Skeletal muscle tissue (tissue), 4 donors: ENCODE data around the gene DHRS4L2. TPM values are rescaled to one million over a fixed set of nuclear protein-coding genes. Genes with fewer than 3 reads are reported as not detected.

Experiments used
- H3K27ac ChIP-seq: one replicate; pipeline ENCODE4 v1.7.0; 2013; ENCODE audit warnings: mild to moderate bottlenecking, low read depth, low read length, inconsistent platforms
- H3K27me3 ChIP-seq, 3 donors: one replicate each; pipeline ENCODE4 v1.7.0; 2013; ENCODE audit warnings: low read length in 3 of 3; ENCODE audit not compliant: control insufficient read depth in 3 of 3, insufficient read depth in 3 of 3
- H3K36me3 ChIP-seq, 3 donors: one replicate each; pipeline ENCODE4 v1.7.0; 2013; ENCODE audit warnings: low read length in 3 of 3; ENCODE audit not compliant: control insufficient read depth in 3 of 3, insufficient read depth in 3 of 3
- H3K4me1 ChIP-seq, 3 donors: one replicate each; pipeline ENCODE4 v1.7.0; 2013; ENCODE audit warnings: low read length in 3 of 3, mild to moderate bottlenecking in 3 of 3; ENCODE audit not compliant: control insufficient read depth in 3 of 3, insufficient read depth in 3 of 3
- H3K4me3 ChIP-seq, 3 donors: one replicate each; pipeline ENCODE4 v1.7.0; 2013; ENCODE audit warnings: low read length in 3 of 3
- H3K9ac ChIP-seq, 3 donors: one replicate each; pipeline ENCODE4 v1.7.0; 2013; ENCODE audit warnings: low read length in 3 of 3, mild to moderate bottlenecking in 3 of 3, moderate library complexity in 2 of 3, low read depth in 1 of 3
- H3K9me3 ChIP-seq, 3 donors: one replicate each; pipeline ENCODE4 v1.7.0; 2013; ENCODE audit warnings: low read length in 3 of 3; ENCODE audit not compliant: control insufficient read depth in 3 of 3
- total RNA-seq: library from RNA; depleted of rRNA; stranded (reverse); fragments of >200 nt; gene quantifications from one replicate; pipeline ENCODE4 v1.2.3, GENCODE V29; 2014
- donor health status: Osteomylitis.

Gene DHRS4L2
- total RNA-seq, 1 donor from 2014 or later: 8.9 TPM

- H3K4me1 ChIP-seq: peaks cover 14 to 18% (median 15%) of the 10 kb centered on the region in 3 donors
- H3K27me3 ChIP-seq: peaks cover 11 to 31% (median 16%) of the 10 kb centered on the region in 3 donors
- no peak overlapping the region for H3K27ac ChIP-seq
- peak overlapping the region in 1 of 3 donors; percentile 53 for H3K9ac ChIP-seq
- H3K36me3 ChIP-seq: no peaks in the 10 kb centered on the region
- H3K9me3 ChIP-seq: no peaks in the 10 kb centered on the region
- H3K4me3 ChIP-seq: peak overlapping the region in 2 of 3 donors; percentile 78
Measured at GRCh38 chr14:24052656-24053547, 64.2 kb downstream of the DHRS4L2 start.

- Histone ChIP-seq H3K27ac (no peak overlapping the region), H3K9me3 (no peaks in the 10 kb centered on the region), H3K36me3 (no peaks in the 10 kb centered on the region), H3K9ac (no peak overlapping the region), H3K27me3 (peaks cover 11 to 31% (median 16%) of the 10 kb centered on the region in 3 donors), H3K4me3 (no peak overlapping the region), H3K4me1 (peaks cover 14 to 21% (median 15%) of the 10 kb centered on the region in 3 donors)
Measured at GRCh38 chr14:24053548-24054323, 65.0 kb downstream of the DHRS4L2 start.

GRCh38 chr14:24054324-24054641, 65.6 kb downstream of the DHRS4L2 start:
- Histone ChIP-seq H3K9ac (no peak overlapping the region), H3K27ac (no peak overlapping the region), H3K9me3 (no peaks in the 10 kb centered on the region), H3K27me3 (peaks cover 11 to 31% (median 16%) of the 10 kb centered on the region in 3 donors), H3K4me3 (no peak overlapping the region), H3K36me3 (no peaks in the 10 kb centered on the region), H3K4me1 (peaks cover 14 to 21% (median 15%) of the 10 kb centered on the region in 3 donors)

- Histone ChIP-seq H3K27ac (no peak overlapping the region), H3K4me3 (no peak overlapping the region), H3K9ac (no peak overlapping the region), H3K4me1 (peaks cover 14 to 21% (median 15%) of the 10 kb centered on the region in 3 donors), H3K27me3 (peaks cover 11 to 31% (median 16%) of the 10 kb centered on the region in 3 donors), H3K36me3 (no peaks in the 10 kb centered on the region), H3K9me3 (no peaks in the 10 kb centered on the region)
Measured at GRCh38 chr14:24054646-24055045, 65.9 kb downstream of the DHRS4L2 start.

Other genes starting within 250 kb of the DHRS4L2 start
- 21.4 TPM for gene DHRS4, start 35.2 kb upstream of the DHRS4L2 start, total RNA-seq
- under 0.01 TPM for gene CARMIL3, start 63.1 kb downstream of the DHRS4L2 start, total RNA-seq
- gene CPNE6, start 82.6 kb downstream of the DHRS4L2 start, total RNA-seq: not detected
- gene PCK2, start 105.4 kb downstream of the DHRS4L2 start, total RNA-seq: 3.7 TPM
- 85.6 TPM for gene DCAF11, start 125.8 kb downstream of the DHRS4L2 start, total RNA-seq
- 2.1 TPM for gene NRL, start 126.0 kb downstream of the DHRS4L2 start, total RNA-seq
- gene FITM1, start 141.7 kb downstream of the DHRS4L2 start, total RNA-seq: 172 TPM
- 89.8 TPM for gene PSME1, start 147.3 kb downstream of the DHRS4L2 start, total RNA-seq
- 12.0 TPM for gene EMC9, start 152.7 kb downstream of the DHRS4L2 start, total RNA-seq
- gene PSME2, start 157.7 kb downstream of the DHRS4L2 start, total RNA-seq: 58.5 TPM
- 33.4 TPM for gene RNF31, start 158.6 kb downstream of the DHRS4L2 start, total RNA-seq
- gene IRF9, start 172.3 kb downstream of the DHRS4L2 start, total RNA-seq: 50.6 TPM
- 2.1 TPM for gene REC8, start 183.2 kb downstream of the DHRS4L2 start, total RNA-seq
- 32.9 TPM for gene IPO4, start 199.9 kb downstream of the DHRS4L2 start, total RNA-seq
- gene TM9SF1, start 206.5 kb downstream of the DHRS4L2 start, total RNA-seq: 18.3 TPM
- gene TSSK4, start 216.8 kb downstream of the DHRS4L2 start, total RNA-seq: 0.52 TPM
- gene CHMP4A, start 224.6 kb downstream of the DHRS4L2 start, total RNA-seq: 29.2 TPM
- 9.9 TPM for gene MDP1, start 227.1 kb downstream of the DHRS4L2 start, total RNA-seq
- gene NEDD8, start 243.4 kb downstream of the DHRS4L2 start, total RNA-seq: 81.9 TPM
- 49.6 TPM for gene GMPR2, start 244.0 kb downstream of the DHRS4L2 start, total RNA-seq